Stimulated activated CD8-positive, alpha-beta memory T cell treated with anti-CD3 and anti-CD28 coated beads, Interleukin-12 subunit alpha, Interleukin-12 subunit beta, amount 100 ng/mL, for 24 hours (primary cell): ENCODE measurements around the gene RAB13.

Source experiments
- DNase-seq: peaks from one replicate; pipeline ENCODE4 v3.0.0-alpha.2; 2020; ENCODE audit errors: extremely low read depth

Gene RAB13

GRCh38 chr1:153956997-153957715, 29.0 kb downstream of the RAB13 start:
- DNase-seq: no peak

- no peak for DNase-seq
Observed at GRCh38 chr1:153954826-153955225, 31.3 kb downstream of the RAB13 start.

GRCh38 chr1:153953859-153954365, 32.2 kb downstream of the RAB13 start:
- no peak for DNase-seq

GRCh38 chr1:153951801-153952200, 34.3 kb downstream of the RAB13 start:
- no peak for DNase-seq

- DNase-seq: no peak
Observed at GRCh38 chr1:153951183-153951582, 35.0 kb downstream of the RAB13 start.

GRCh38 chr1:153946622-153947241, 39.4 kb downstream of the RAB13 start, which contains the start of gene DENND4B:
Gene DENND4B (minus strand): TSS chr1:153946718. CDS start chr1:153944374, 2,344 bp downstream.
- DNase-seq: no peak

GRCh38 chr1:153945795-153946621, 40.1 kb downstream of the RAB13 start:
- no peak for DNase-seq

GRCh38 chr1:153945131-153945794, 40.9 kb downstream of the RAB13 start:
- no peak for DNase-seq

GRCh38 chr1:153944827-153945117, 41.4 kb downstream of the RAB13 start:
- no peak for DNase-seq

GRCh38 chr1:153944005-153944826, 41.9 kb downstream of the RAB13 start:
- no peak for DNase-seq

- no peak for DNase-seq
Observed at GRCh38 chr1:153942766-153943549, 43.2 kb downstream of the RAB13 start.

GRCh38 chr1:153941826-153942725, 44.1 kb downstream of the RAB13 start:
- no peak for DNase-seq

GRCh38 chr1:153940756-153941155, 45.4 kb downstream of the RAB13 start:
- no peak for DNase-seq

- no peak for DNase-seq
Observed at GRCh38 chr1:153939476-153939875, 46.7 kb downstream of the RAB13 start.

- no peak for DNase-seq
Observed at GRCh38 chr1:153938996-153939395, 47.1 kb downstream of the RAB13 start.

GRCh38 chr1:153937331-153937730, 48.8 kb downstream of the RAB13 start:
- no peak for DNase-seq

- no peak for DNase-seq
Observed at GRCh38 chr1:153936011-153936802, 49.9 kb downstream of the RAB13 start.

GRCh38 chr1:153934746-153935145, 51.4 kb downstream of the RAB13 start:
- no peak for DNase-seq
